Neural progenitor cell (in vitro differentiated cells): ENCODE data around the gene SH3GLB2. TPM values are rescaled to one million over a fixed set of nuclear protein-coding genes. Genes with fewer than 3 reads are reported as not detected.

Source experiments
- DNase-seq: peaks from one replicate; pipeline ENCODE4 v3.0.0-alpha.2; 2016; ENCODE audit warnings: low spot score
- H2AFZ ChIP-seq: fragments of 200-600 bp; sonication (generic); replicated peaks from 2 replicates; pipeline ENCODE4 v1.6.1; 2016; ENCODE audit warnings: antibody characterized with exemption
- H3F3A ChIP-seq: fragments of 200-600 bp; sonication (generic); 2 replicates; pipeline ENCODE4 v1.6.1; 2016; ENCODE audit warnings: antibody characterized with exemption, low read depth
- H3K27ac ChIP-seq: fragments of 200-600 bp; sonication (generic); 2 replicates; pipeline ENCODE4 v1.5.1; 2016; ENCODE audit warnings: mild to moderate bottlenecking
- H3K27me3 ChIP-seq: fragments of 200-600 bp; sonication (generic); 2 replicates; pipeline ENCODE4 v1.6.1; 2016; ENCODE audit warnings: mild to moderate bottlenecking, moderate library complexity
- H3K36me3 ChIP-seq: fragments of 200-600 bp; sonication (generic); 2 replicates; pipeline ENCODE4 v1.5.1; 2016
- H3K4me1 ChIP-seq: fragments of 200-600 bp; sonication (generic); 2 replicates; pipeline ENCODE4 v1.6.1; 2016; ENCODE audit warnings: mixed run types
- H3K4me2 ChIP-seq: fragments of 200-600 bp; sonication (generic); 2 replicates; pipeline ENCODE4 v1.6.1; 2016
- H3K4me3 ChIP-seq: fragments of 200-600 bp; sonication (generic); 2 replicates; pipeline ENCODE4 v1.5.1; 2016
- H3K79me2 ChIP-seq: fragments of 200-600 bp; sonication (generic); 2 replicates; pipeline ENCODE4 v1.6.1; 2016; ENCODE audit warnings: low read depth
- H3K9ac ChIP-seq: fragments of 200-600 bp; sonication (generic); 2 replicates; pipeline ENCODE4 v1.6.1; 2016
- H3K9me3 ChIP-seq: fragments of 200-600 bp; sonication (generic); 2 replicates; pipeline ENCODE4 v1.5.1; 2016; ENCODE audit warnings: low read depth
- H4K20me1 ChIP-seq: fragments of 200-600 bp; sonication (generic); 2 replicates; pipeline ENCODE4 v1.6.1; 2016; ENCODE audit warnings: low read depth
- H3K27ac Mint-ChIP-seq: 3 replicates; pipeline ENCODE4 v1.8.0; 2021; ENCODE audit warnings: mixed read lengths
- H3K27me3 Mint-ChIP-seq: 2 replicates; pipeline ENCODE4 v1.8.0; 2022; ENCODE audit warnings: low read depth, mild to moderate bottlenecking, inconsistent platforms, moderate library complexity, mixed read lengths; ENCODE audit not compliant: insufficient read depth
- H3K36me3 Mint-ChIP-seq: 3 replicates; pipeline ENCODE4 v1.8.0; 2021; ENCODE audit warnings: mixed read lengths
- H3K4me1 Mint-ChIP-seq: 3 replicates; pipeline ENCODE4 v1.8.0; 2021; ENCODE audit warnings: mixed read lengths
- H3K4me3 Mint-ChIP-seq: 3 replicates; pipeline ENCODE4 v1.8.0; 2021; ENCODE audit warnings: mild to moderate bottlenecking, moderate library complexity, mixed read lengths
- H3K9me3 Mint-ChIP-seq: 3 replicates; pipeline ENCODE4 v1.8.0; 2020; ENCODE audit warnings: mixed read lengths
- EZH2 ChIP-seq: fragments of 200-600 bp; sonication (generic); IDR thresholded peaks from 2 replicates; pipeline ENCODE4 v1.6.1; 2017; ENCODE audit warnings: antibody characterized with exemption, mild to moderate bottlenecking, moderate library complexity
- EZH2phosphoT487 ChIP-seq: fragments of 200-600 bp; sonication (generic); IDR thresholded peaks from 2 replicates; pipeline ENCODE4 v1.6.1; 2017; ENCODE audit warnings: antibody characterized with exemption
- total RNA-seq: library from RNA; depleted of rRNA; stranded (reverse); fragments of >200 nt; gene quantifications from 2 replicates; pipeline ENCODE4 v1.2.3, GENCODE V29; 2015; ENCODE audit warnings: low replicate concordance
- TF ChIP-seq, protein P1 (sequence below): fragments of 200-600 bp; sonication (generic); IDR thresholded peaks from 2 replicates; pipeline ENCODE4 v1.5.1; 2017; ENCODE audit warnings: antibody characterized with exemption, mild to moderate bottlenecking

The SH3GLB2 gene
- 45.7 and 98.8 TPM in 2 replicates for total RNA-seq

DNA sequence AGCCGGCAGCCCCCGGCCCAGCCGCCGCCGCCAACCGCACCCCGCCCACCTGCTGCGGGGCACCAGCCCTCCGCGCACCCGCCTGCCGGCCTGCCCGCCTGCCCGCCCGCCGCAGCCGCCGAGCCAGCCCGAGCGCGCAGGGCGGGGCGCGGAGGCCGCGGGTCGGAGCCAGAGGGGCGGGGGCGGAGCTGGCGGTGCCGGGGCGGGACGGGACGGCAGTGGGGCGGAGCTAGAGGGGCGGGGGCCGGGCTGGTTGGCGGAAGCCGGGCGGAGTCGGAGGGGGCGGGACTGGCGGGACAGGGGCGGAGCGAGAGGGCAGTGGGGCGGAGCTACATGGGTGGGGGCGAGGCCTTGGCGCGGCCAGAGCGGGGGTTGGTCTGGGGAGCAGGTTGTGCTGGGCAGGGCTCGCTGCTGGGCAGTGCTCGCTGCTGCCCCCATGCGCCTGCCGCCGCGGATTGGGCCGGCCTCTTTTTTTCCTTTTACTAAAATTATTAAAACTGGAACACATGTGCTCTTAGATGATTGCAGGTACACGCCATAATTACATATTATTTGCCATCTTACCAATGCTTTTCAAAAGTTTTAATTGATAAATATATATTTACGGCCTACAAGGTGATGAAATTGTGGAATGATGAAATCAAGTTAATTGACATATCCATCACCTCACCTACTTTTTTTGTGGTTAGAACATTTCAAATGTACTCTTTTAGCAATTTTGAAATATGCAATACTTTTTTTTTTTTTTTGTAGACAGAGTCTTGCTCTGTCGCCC is at the start of gene SH3GLB2:
Gene SH3GLB2, minus strand, starts transcription at position 140 of the 775 bp plus-strand sequence. CDS start 177 bp downstream, outside the sequence.
- peak; percentile 95 for DNase-seq
- H3K79me2 ChIP-seq, result peaks cover 41% of the 10 kb centered on the region
- peaks cover 36% of the 10 kb centered on the region for H3K4me1 Mint-ChIP-seq
- H3K9ac ChIP-seq, result peak within 1 kb of the TSS; percentile 10
- H3K4me3 Mint-ChIP-seq, result peak within 1 kb of the TSS; percentile 92
- no peak within 1 kb of the TSS for H3K27ac ChIP-seq
- H3F3A ChIP-seq, result peaks cover 8% of the 10 kb centered on the region
- H2AFZ ChIP-seq, result no peak within 1 kb of the TSS
- H3K4me1 ChIP-seq, result peaks cover 18% of the 10 kb centered on the region
- peaks cover 39% of the 10 kb centered on the region for H4K20me1 ChIP-seq
- H3K4me3 ChIP-seq, result peak within 1 kb of the TSS; percentile 63
- no peak for TF ChIP-seq EZH2phosphoT487
- TF ChIP-seq, protein P1, sequence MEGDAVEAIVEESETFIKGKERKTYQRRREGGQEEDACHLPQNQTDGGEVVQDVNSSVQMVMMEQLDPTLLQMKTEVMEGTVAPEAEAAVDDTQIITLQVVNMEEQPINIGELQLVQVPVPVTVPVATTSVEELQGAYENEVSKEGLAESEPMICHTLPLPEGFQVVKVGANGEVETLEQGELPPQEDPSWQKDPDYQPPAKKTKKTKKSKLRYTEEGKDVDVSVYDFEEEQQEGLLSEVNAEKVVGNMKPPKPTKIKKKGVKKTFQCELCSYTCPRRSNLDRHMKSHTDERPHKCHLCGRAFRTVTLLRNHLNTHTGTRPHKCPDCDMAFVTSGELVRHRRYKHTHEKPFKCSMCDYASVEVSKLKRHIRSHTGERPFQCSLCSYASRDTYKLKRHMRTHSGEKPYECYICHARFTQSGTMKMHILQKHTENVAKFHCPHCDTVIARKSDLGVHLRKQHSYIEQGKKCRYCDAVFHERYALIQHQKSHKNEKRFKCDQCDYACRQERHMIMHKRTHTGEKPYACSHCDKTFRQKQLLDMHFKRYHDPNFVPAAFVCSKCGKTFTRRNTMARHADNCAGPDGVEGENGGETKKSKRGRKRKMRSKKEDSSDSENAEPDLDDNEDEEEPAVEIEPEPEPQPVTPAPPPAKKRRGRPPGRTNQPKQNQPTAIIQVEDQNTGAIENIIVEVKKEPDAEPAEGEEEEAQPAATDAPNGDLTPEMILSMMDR, result peak; percentile 78
- peak within 1 kb of the TSS; percentile 76 for H3K4me2 ChIP-seq
- no peaks in the 10 kb centered on the region for H3K9me3 Mint-ChIP-seq
- no peaks in the 10 kb centered on the region for H3K9me3 ChIP-seq
- no peak within 1 kb of the TSS for H3K27ac Mint-ChIP-seq
- no peaks in the 10 kb centered on the region for H3K36me3 ChIP-seq
- H3K27me3 ChIP-seq, result no peaks in the 10 kb centered on the region
- peaks cover 11% of the 10 kb centered on the region for H3K27me3 Mint-ChIP-seq
- H3K36me3 Mint-ChIP-seq, result peaks cover 3% of the 10 kb centered on the region

DNA sequence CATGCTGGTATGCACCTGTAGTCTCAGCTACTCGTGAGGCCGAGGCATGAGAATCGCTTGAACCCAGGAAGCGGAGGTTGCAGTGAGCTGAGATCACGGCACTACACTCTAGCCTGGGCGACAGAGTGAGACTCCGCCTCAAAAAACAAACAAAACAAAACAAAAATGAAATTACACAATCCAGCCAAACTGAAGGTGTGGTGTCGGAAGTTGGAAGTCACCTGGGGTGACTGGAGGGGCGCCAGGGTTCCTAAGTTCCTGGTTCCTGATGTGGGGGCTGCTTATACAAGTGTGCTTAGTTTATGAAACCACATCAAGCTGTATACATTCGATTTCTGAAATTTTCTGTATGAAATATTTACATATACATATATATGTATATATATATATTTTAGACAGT is 49.1 kb upstream of the SH3GLB2 start:
- no peaks in the 10 kb centered on the region for H3F3A ChIP-seq
- H3K36me3 ChIP-seq, result no peaks in the 10 kb centered on the region
- no peak overlapping the region for H3K27ac ChIP-seq
- Mint-ChIP-seq H3K36me3 (no peaks in the 10 kb centered on the region), H3K27ac (no peak overlapping the region), H3K4me3 (no peak overlapping the region), H3K9me3 (no peaks in the 10 kb centered on the region), H3K27me3 (peaks cover 8% of the 10 kb centered on the region), H3K4me1 (peaks cover 13% of the 10 kb centered on the region)
- H3K9ac ChIP-seq, result no peak overlapping the region
- DNase-seq, result no peak
- peaks cover 4% of the 10 kb centered on the region for H4K20me1 ChIP-seq
- peaks cover 25% of the 10 kb centered on the region for H3K79me2 ChIP-seq
- TF ChIP-seq, protein P1, result no peak
- TF ChIP-seq EZH2 (no peak), EZH2phosphoT487 (no peak)
- no peaks in the 10 kb centered on the region for H3K9me3 ChIP-seq
- H3K4me1 ChIP-seq, result peaks cover 7% of the 10 kb centered on the region
- H3K4me2 ChIP-seq, result no peak overlapping the region
- H3K4me3 ChIP-seq, result no peak overlapping the region
- no peak overlapping the region for H2AFZ ChIP-seq
- no peaks in the 10 kb centered on the region for H3K27me3 ChIP-seq

DNA sequence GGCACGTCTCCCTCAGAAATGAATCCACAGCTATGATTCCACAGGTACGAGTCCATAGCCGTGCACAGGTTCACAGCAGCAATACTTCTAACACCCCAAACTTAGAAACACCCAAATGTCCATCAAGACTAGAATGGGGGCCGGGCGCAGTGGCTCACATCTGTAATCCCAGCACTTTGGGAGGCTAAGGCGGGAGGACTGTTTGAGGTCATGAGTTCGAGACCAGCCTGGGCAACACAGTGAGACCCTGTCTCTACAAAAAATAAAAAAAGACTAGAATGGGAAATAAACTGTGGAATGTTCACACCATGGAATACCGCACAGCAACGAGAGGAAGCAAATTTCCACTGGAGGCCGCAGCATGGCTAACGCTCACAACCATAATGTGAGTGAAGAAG is 48.5 kb upstream of the SH3GLB2 start:
- no peaks in the 10 kb centered on the region for H3K36me3 ChIP-seq
- TF ChIP-seq, protein P1, result no peak
- TF ChIP-seq EZH2phosphoT487 (no peak), EZH2 (no peak)

More for the DNA sequence above, 48.5 kb upstream of the SH3GLB2 start:
- no peak overlapping the region for H3K4me3 ChIP-seq
- Mint-ChIP-seq H3K36me3 (no peaks in the 10 kb centered on the region), H3K9me3 (no peaks in the 10 kb centered on the region), H3K4me1 (peaks cover 13% of the 10 kb centered on the region), H3K4me3 (peak overlapping the region; percentile 48), H3K27ac (no peak overlapping the region), H3K27me3 (peaks cover 8% of the 10 kb centered on the region)
- peaks cover under 1% of the 10 kb centered on the region for H3K4me1 ChIP-seq
- DNase-seq, result no peak
- H3K9ac ChIP-seq, result no peak overlapping the region
- H3K27me3 ChIP-seq, result no peaks in the 10 kb centered on the region
- H3K27ac ChIP-seq, result no peak overlapping the region
- no peaks in the 10 kb centered on the region for H3F3A ChIP-seq
- H2AFZ ChIP-seq, result no peak overlapping the region
- no peaks in the 10 kb centered on the region for H3K9me3 ChIP-seq
- no peak overlapping the region for H3K4me2 ChIP-seq
- no peaks in the 10 kb centered on the region for H4K20me1 ChIP-seq
- peaks cover 19% of the 10 kb centered on the region for H3K79me2 ChIP-seq
